ENCODE data around the gene TMEM254.
A peak's percentile ranks its signal among the peaks of the same experiment; 100 is the strongest.

TMEM254 gene

DNA sequence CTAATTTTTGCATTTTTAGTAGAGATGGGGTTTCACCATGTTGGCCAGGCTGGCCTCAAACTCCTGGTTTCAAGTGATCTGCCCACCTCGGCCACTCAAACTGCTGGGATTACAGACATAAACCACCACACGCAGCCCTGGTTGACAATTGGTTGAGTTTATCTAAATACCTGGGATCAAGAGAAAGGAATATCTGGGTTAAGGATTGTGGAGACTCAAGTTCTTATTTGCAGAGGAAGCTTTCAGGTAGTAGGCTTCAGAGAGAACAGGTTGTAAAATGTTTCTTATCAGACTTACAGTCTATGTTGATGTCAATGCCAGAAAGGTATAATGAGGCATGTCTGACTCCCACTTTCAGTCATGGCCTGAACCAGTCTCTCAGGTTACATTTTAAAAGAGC is 5.9 kb upstream of the TMEM254 start:
- H3K27ac ChIP-seq, result no peak overlapping the region
- intact Hi-C loops (cut with DNase I; ENCODE audit: low total_unique reads), result no loop called here
- H3K4me3 ChIP-seq, result no peak overlapping the region
- TF ChIP-seq, protein P1, sequence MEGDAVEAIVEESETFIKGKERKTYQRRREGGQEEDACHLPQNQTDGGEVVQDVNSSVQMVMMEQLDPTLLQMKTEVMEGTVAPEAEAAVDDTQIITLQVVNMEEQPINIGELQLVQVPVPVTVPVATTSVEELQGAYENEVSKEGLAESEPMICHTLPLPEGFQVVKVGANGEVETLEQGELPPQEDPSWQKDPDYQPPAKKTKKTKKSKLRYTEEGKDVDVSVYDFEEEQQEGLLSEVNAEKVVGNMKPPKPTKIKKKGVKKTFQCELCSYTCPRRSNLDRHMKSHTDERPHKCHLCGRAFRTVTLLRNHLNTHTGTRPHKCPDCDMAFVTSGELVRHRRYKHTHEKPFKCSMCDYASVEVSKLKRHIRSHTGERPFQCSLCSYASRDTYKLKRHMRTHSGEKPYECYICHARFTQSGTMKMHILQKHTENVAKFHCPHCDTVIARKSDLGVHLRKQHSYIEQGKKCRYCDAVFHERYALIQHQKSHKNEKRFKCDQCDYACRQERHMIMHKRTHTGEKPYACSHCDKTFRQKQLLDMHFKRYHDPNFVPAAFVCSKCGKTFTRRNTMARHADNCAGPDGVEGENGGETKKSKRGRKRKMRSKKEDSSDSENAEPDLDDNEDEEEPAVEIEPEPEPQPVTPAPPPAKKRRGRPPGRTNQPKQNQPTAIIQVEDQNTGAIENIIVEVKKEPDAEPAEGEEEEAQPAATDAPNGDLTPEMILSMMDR (IDR thresholded peaks at IDR 0.05), result no peak
- H3K36me3 ChIP-seq, result no peaks in the 10 kb centered on the region
- peaks cover 0 to under 1% (median under 1%) of the 10 kb centered on the region in 4 donors for H3K4me1 ChIP-seq
- no peak for DNase-seq
- no peaks in the 10 kb centered on the region for H3K27me3 ChIP-seq
- no peaks in the 10 kb centered on the region for H3K9me3 ChIP-seq

DNA sequence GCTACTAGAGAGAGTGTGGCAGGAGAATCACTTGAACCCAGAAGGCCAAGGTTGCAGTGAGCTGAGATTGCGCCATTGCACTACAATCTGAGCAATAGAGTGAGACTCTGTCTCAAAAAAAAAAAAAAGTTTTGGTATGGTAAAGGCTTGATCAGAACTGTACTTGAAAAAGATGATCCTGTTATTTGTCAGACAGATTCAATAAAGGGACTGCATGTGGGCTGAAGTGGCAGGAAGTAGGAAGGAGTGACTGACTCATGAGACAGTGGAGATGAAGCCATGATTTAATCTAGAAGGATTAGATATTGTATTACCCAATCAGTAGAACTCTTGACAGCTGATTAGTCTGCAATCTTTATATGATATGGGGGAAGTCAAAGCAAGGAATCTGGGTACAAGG is 2.7 kb upstream of the TMEM254 start:
- Histone ChIP-seq H3K27ac (no peak overlapping the region), H3K4me3 (no peak overlapping the region), H3K9me3 (no peaks in the 10 kb centered on the region), H3K4me1 (peaks cover 0 to 16% (median 8%) of the 10 kb centered on the region in 4 donors), H3K27me3 (no peaks in the 10 kb centered on the region), H3K36me3 (no peaks in the 10 kb centered on the region)
- DNase-seq, result no peak
- TF ChIP-seq, protein P1 (IDR thresholded peaks at IDR 0.05), result no peak
- intact Hi-C loops (cut with DNase I; ENCODE audit: low total_unique reads), result no loop called here

DNA sequence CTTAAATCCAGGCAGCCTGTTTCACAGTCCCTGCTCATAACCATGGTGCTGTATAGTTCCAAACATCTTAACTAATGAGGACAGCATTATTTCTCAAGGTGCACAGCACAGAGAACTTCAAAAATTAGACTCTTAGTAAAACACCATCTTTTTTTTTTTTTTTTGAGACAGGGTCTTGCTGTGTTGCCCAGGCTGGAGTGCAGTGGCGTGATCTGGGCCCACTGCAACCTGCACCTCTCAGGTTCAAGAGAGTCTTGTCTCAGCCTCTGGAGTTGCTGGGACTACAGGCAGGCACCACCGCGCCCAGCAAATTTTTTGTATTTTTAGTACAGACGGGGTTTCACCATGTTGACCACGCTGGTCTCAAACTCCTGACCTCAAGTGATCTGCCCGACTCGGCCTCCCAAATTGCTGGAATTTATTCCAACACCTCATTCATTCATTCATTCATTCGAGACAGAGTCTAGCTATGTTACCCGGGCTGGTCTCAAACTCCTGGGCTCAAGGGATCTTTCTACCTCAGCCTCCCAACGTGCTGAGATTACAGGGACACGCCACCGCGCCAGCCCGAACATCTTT is 507 bp upstream of the TMEM254 start:
- no peaks in the 10 kb centered on the region for H3K9me3 ChIP-seq
- no peak for DNase-seq
- H3K4me1 ChIP-seq, result peaks cover 0 to 16% (median 8%) of the 10 kb centered on the region in 4 donors
- peaks cover 0 to 8% (median 6%) of the 10 kb centered on the region in 3 donors for H3K36me3 ChIP-seq
- intact Hi-C loops (cut with DNase I; ENCODE audit: low total_unique reads), result no loop called here
- peak overlapping the region; percentile 96 for H3K27ac ChIP-seq
- no peaks in the 10 kb centered on the region for H3K27me3 ChIP-seq
- H3K4me3 ChIP-seq, result peak overlapping the region; percentile 88 to 89
- TF ChIP-seq, protein P1 (IDR thresholded peaks at IDR 0.05), result no peak

DNA sequence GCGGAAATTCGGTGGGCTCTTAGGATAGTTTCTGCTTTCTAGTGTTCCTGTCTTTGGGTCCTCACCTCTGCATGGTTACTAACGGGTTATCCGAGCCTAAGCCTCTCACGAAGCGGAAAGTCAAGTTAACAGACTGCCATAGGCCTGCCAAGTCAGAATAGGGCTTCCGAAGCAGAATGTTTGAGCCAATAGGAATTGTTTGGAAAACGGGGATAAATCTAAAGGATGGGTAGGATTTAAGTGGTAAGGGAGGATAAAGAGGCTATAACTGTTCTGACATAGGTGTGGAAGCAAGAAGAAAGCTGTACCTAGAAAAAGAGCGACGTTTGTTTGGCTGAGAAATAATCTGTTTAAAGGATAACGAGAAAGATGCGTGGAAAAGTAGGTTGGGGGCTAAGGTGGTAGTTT is 851 bp downstream of the TMEM254 start:
- TF ChIP-seq, protein P1 (IDR thresholded peaks at IDR 0.05), result no peak
- peak overlapping the region; percentile 96 for H3K27ac ChIP-seq
- peaks cover 10 to 19% (median 13%) of the 10 kb centered on the region in 3 donors for H3K36me3 ChIP-seq
- DNase-seq, result no peak
- H3K27me3 ChIP-seq, result no peaks in the 10 kb centered on the region
- intact Hi-C loops (cut with DNase I; ENCODE audit: low total_unique reads), result no loop called here
- H3K9me3 ChIP-seq, result no peaks in the 10 kb centered on the region
- H3K4me1 ChIP-seq, result peaks cover 0 to 16% (median 8%) of the 10 kb centered on the region in 4 donors
- H3K4me3 ChIP-seq, result peak overlapping the region; percentile 88 to 89

DNA sequence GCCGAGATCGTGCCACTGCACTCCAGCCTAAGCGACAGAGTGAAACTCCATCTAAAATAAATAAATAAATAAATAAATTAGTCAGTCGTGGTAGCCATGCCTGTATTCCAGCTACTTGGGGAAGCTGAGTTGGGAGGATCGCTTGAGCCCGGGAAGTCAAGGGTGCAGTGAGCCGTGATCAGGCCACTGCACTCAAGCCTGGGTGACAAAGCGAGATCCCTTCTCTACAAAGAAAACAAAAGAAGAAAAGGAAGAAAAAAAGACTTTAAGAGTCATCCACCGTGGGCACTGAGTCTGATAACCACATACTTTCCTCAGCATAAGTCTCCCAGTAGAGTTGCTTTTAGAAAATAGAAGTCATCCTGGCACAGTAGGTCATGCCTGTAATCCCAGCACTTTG is 2.6 kb downstream of the TMEM254 start:
- Histone ChIP-seq H3K27me3 (no peaks in the 10 kb centered on the region), H3K4me3 (no peak overlapping the region), H3K9me3 (no peaks in the 10 kb centered on the region), H3K27ac (no peak overlapping the region), H3K4me1 (peaks cover 0 to 16% (median 8%) of the 10 kb centered on the region in 4 donors), H3K36me3 (peaks cover 13 to 29% (median 14%) of the 10 kb centered on the region in 3 donors)
- intact Hi-C loops (cut with DNase I; ENCODE audit: low total_unique reads), result no loop called here
- TF ChIP-seq, protein P1 (IDR thresholded peaks at IDR 0.05), result no peak
- DNase-seq, result no peak
